K562 (cell line): ENCODE data around the gene ZNF566. TPM values are rescaled to one million over a fixed set of nuclear protein-coding genes. Genes with fewer than 3 reads are reported as not detected.

ENCODE experiments used
- ATAC-seq: fragments of 200-7000 bp; cut with Tn5 transposase; 3 replicates; pipeline ENCODE4 v1.9.1; 2020; ENCODE audit warnings: moderate library complexity
- BruUV-seq: library from RNA; stranded (reverse); fragments of 400-500 nt; replicated peaks from 2 replicates; lab custom pipeline; 2021; lab: Mats Ljungman, UMichigan
- CTCF ChIA-PET: fragments of 300-600 bp; formaldehyde crosslinking; extraction: SDS; loops from one replicate; lab custom pipeline; 2021; ENCODE audit warnings: low intra/inter-chr PET ratio; lab: Yijun Ruan, JAX
- POLR2A ChIA-PET: fragments of 300-600, 350-650 bp; sonication (Branson Sonifier 250); formaldehyde crosslinking; extraction: SDS; loops from one replicate; lab custom pipeline; 2021; ENCODE audit warnings: antibody characterized with exemption, inconsistent platforms; lab: Yijun Ruan, JAX
- DNase-seq, 4 experiments: peaks; one replicate each; pipeline versions ENCODE4 v3.0.0 to v3.0.0-alpha.2; 2011 to 2018; ENCODE audit warnings: low spot score in 3 of 4, mixed read lengths in 3 of 4; ENCODE audit errors: extremely low read depth in 1 of 4
- FAIRE-seq: peaks from 2 replicates; lab custom pipeline; 2011; peaks lifted over from hg19 to GRCh38; lab: Jason Lieb, UNC
- H2AFZ ChIP-seq: 2 replicates; pipeline ENCODE4 v1.6.0; 2011; ENCODE audit warnings: low read depth, low read length, control low read depth, inconsistent platforms
- H3K27ac ChIP-seq: fragments of 200-600 bp; 3 replicates; pipeline ENCODE4 v1.8.0; 2011; ENCODE audit warnings: low read depth, mild to moderate bottlenecking, control low read depth, inconsistent platforms, low read length, moderate library complexity, mixed read lengths; ENCODE audit errors: extremely low read depth
- H3K27me3 ChIP-seq, 2 experiments: fragments of 300-600 bp in 1 of 2; 2 replicates in 1 of 2; 3 replicates in 1 of 2; pipeline versions ENCODE4 v1.6.0 to v1.8.0; 2011; ENCODE audit warnings: inconsistent platforms in 2 of 2, low read length in 2 of 2, mild to moderate bottlenecking in 1 of 2, mixed read lengths in 1 of 2, moderate library complexity in 1 of 2; ENCODE audit not compliant: control insufficient read depth in 2 of 2, insufficient read depth in 2 of 2
- H3K36me3 ChIP-seq: fragments of 300-600 bp; 3 replicates; pipeline ENCODE4 v1.8.0; 2011; ENCODE audit warnings: mild to moderate bottlenecking, low read length, inconsistent platforms; ENCODE audit not compliant: control insufficient read depth, insufficient read depth
- H3K4me1 ChIP-seq, 2 experiments: fragments of 200-600 bp in 1 of 2; replicated peaks in 1 of 2; 2 replicates in 1 of 2; 3 replicates in 1 of 2; pipeline versions ENCODE4 v1.5.1 to v1.8.0; 2011; ENCODE audit warnings: inconsistent platforms in 2 of 2, low read length in 2 of 2, mild to moderate bottlenecking in 1 of 2, mixed read lengths in 1 of 2, moderate library complexity in 1 of 2; ENCODE audit not compliant: control insufficient read depth in 2 of 2, insufficient read depth in 2 of 2
- H3K4me2 ChIP-seq: 2 replicates; pipeline ENCODE4 v1.6.1; 2011; ENCODE audit warnings: low read length, control low read depth, inconsistent platforms, mixed read lengths; ENCODE audit not compliant: insufficient read depth
- H3K4me3 ChIP-seq: fragments of 200-600 bp; sonication (generic), shearing (Covaris generic); 2 replicates; pipeline ENCODE4 v1.5.1; 2016; ENCODE audit warnings: control low read depth, inconsistent platforms
- H3K79me2 ChIP-seq: fragments of 200-600 bp; 3 replicates; pipeline ENCODE4 v1.8.0; 2011; ENCODE audit warnings: low read length, inconsistent platforms; ENCODE audit not compliant: control insufficient read depth, insufficient read depth
- H3K9ac ChIP-seq, 2 experiments: 2 replicates each; pipeline versions ENCODE4 v1.6.0 to v1.6.1; 2011; ENCODE audit warnings: low read depth in 2 of 2, low read length in 2 of 2, control low read depth in 1 of 2, inconsistent platforms in 1 of 2, mild to moderate bottlenecking in 1 of 2, mixed read lengths in 1 of 2; ENCODE audit not compliant: insufficient read depth in 1 of 2
- H3K9me1 ChIP-seq: one replicate; pipeline ENCODE4 v1.6.0; 2011; ENCODE audit warnings: inconsistent platforms, mild to moderate bottlenecking, low read length, moderate library complexity; ENCODE audit not compliant: control insufficient read depth, insufficient read depth
- H3K9me3 ChIP-seq: replicated peaks from 2 replicates; pipeline ENCODE4 v1.5.1; 2011; ENCODE audit warnings: low read depth, low read length, inconsistent platforms; ENCODE audit not compliant: control insufficient read depth, insufficient read depth
- H4K20me1 ChIP-seq: replicated peaks from 2 replicates; pipeline ENCODE4 v1.6.1; 2011; ENCODE audit warnings: low read length, inconsistent platforms, mixed read lengths; ENCODE audit not compliant: control insufficient read depth, insufficient read depth
- ARID3A ChIP-seq: IDR thresholded peaks from 2 replicates; pipeline ENCODE4 v1.6.1; 2012; ENCODE audit warnings: low read depth, low read length, improper control_type of control experiment, borderline replicate concordance
- BACH1 ChIP-seq: fragments of 200-800 bp; sonication (Bioruptor generic); IDR thresholded peaks from 2 replicates; pipeline ENCODE4 v1.6.1; 2016; ENCODE audit warnings: missing genetic modification characterization, missing compliant biosample characterization
- BRF1 ChIP-seq: IDR thresholded peaks from 3 replicates; pipeline ENCODE4 v1.6.1; 2011; ENCODE audit warnings: borderline replicate concordance, mild to moderate bottlenecking; ENCODE audit not compliant: insufficient read length; ENCODE audit errors: extremely low read depth
- CBX3 ChIP-seq, 2 experiments: IDR thresholded peaks; 1 replicate in 1 of 2; 2 replicates in 1 of 2; pipeline ENCODE4 v1.6.1; 2012; ENCODE audit warnings: inconsistent platforms in 2 of 2, low read length in 2 of 2, borderline replicate concordance in 1 of 2, control low read depth in 1 of 2
- FOXA3 ChIP-seq, 2 experiments: fragments of 450-650 bp in 1 of 2; sonication (generic) in 1 of 2; formaldehyde crosslinking; IDR thresholded peaks in 1 of 2; conservative IDR thresholded peaks in 1 of 2; 2 replicates each; pipeline versions ENCODE4 v1.4.0 to v1.8.0; 2020 to 2022; ENCODE audit warnings: mild to moderate bottlenecking in 2 of 2, missing genetic modification reagents in 1 of 2
- FOXJ2 ChIP-seq: fragments of 200-800 bp; sonication (Bioruptor generic); IDR thresholded peaks from 2 replicates; pipeline ENCODE4 v1.6.1; 2016; ENCODE audit warnings: missing genetic modification characterization, missing compliant biosample characterization
- FOXJ3 ChIP-seq: sonication (generic); formaldehyde crosslinking; IDR thresholded peaks from 2 replicates; pipeline ENCODE4 v1.4.0; 2020; ENCODE audit warnings: mild to moderate bottlenecking, missing genetic modification reagents
- RAD51 ChIP-seq: fragments of 450-650 bp; IDR thresholded peaks from 2 replicates; pipeline ENCODE4 v1.7.1; 2016; ENCODE audit warnings: low read depth, mild to moderate bottlenecking, borderline replicate concordance
- RBM15 ChIP-seq: fragments of 200-400 bp; formaldehyde crosslinking; IDR thresholded peaks from 2 replicates; pipeline ENCODE4 v1.6.1; 2018; ENCODE audit warnings: mild to moderate bottlenecking, low read length, moderate library complexity; ENCODE audit not compliant: insufficient read depth
- SMAD2 ChIP-seq: fragments of 150-350 bp; IDR thresholded peaks from 2 replicates; pipeline ENCODE4 v1.6.1; 2014; ENCODE audit warnings: low read depth, mild to moderate bottlenecking, low read length
- USF1 ChIP-seq: sonication (generic); formaldehyde crosslinking; IDR thresholded peaks from 2 replicates; pipeline ENCODE4 v1.9.0; 2022; ENCODE audit warnings: mild to moderate bottlenecking, missing genetic modification reagents
- ZFX ChIP-seq: sonication (generic); formaldehyde crosslinking; IDR thresholded peaks from 2 replicates; pipeline ENCODE4 v1.8.0; 2022; ENCODE audit warnings: mild to moderate bottlenecking, missing genetic modification reagents, moderate library complexity
- ZNF347 ChIP-seq: fragments of 450-650 bp; formaldehyde crosslinking; IDR thresholded peaks from 2 replicates; pipeline ENCODE4 v1.4.0; 2020; ENCODE audit warnings: low read depth, mild to moderate bottlenecking, moderate library complexity
- WGBS: fragments of 100-300 bp; shearing (Covaris generic); methylation state at CpG from one replicate; pipeline ENCODE4 v1.1.6; 2016; ENCODE audit warnings: low coverage, mixed read lengths; ENCODE audit not compliant: insufficient coverage; ENCODE audit errors: missing lambda C conversion rate; 5-methylcytosine and 5-hydroxymethylcytosine counted together
- in situ Hi-C: fragments of 300-500 bp; cut with MboI; formaldehyde crosslinking; loops from 4 replicates; pipeline ENCODE4 v1.15.0; 2018; ENCODE audit warnings: inconsistent platforms, mixed read lengths
- intact Hi-C: fragments of 100-400 bp; cut with micrococcal nuclease; formaldehyde crosslinking; loops from 2 replicates; pipeline ENCODE4 v1.14.2; 2022
- polyA plus RNA-seq, 8 experiments: library from polyadenylated mRNA; depleted of rRNA in 4 of 8; stranded (reverse) in 5 of 8; unstranded in 3 of 8; fragments of >200 nt; fragmentation: Nextera tagmentation in 2 of 8; fragmentation: Illumina TruSeq in 1 of 8; extraction: Ambion mirVana in 2 of 8; extraction: Trizol in 1 of 8; gene quantifications; 2 replicates each; pipeline versions ENCODE4 v1.2.1 to v1.2.3, GENCODE V29; 2011 to 2014; ENCODE audit warnings: inconsistent platforms in 1 of 8, missing spikeins in 1 of 8
- total RNA-seq, 7 experiments: library from RNA; depleted of rRNA in 6 of 7; stranded (reverse); fragments of >200 nt in 6 of 7; fragmentation: Illumina TruSeq in 2 of 7; extraction: Trizol in 2 of 7; gene quantifications; 2 replicates each; pipeline versions ENCODE4 v1.2.1 to v1.2.3, GENCODE V29; 2011 to 2021; ENCODE audit warnings: low replicate concordance in 1 of 7

Gene ZNF566
- total and polyA plus RNA-seq, 9 of the 15 experiments (the other 6 are each of a cell fraction or from before 2014, with no cell fraction given) = 5.5 to 11.4 (median 9.7) TPM

- TF ChIP-seq ZFX (CRISPR knock-in tag) = no peak
- no peak for TF ChIP-seq ZNF347 (CRISPR knock-in tag)
- TF ChIP-seq BRF1 = no peak
- no peak for TF ChIP-seq FOXA3 (CRISPR knock-in tag; conservative IDR thresholded peaks at IDR 0.05 in 1 of 2, IDR thresholded peaks at IDR 0.05 in 1 of 2)
These were observed 84.9 kb downstream of the ZNF566 start (continued) for GRCh38 chr19:36404498-36404897.

- no TSS peak for BruUV-seq
- no peaks in the 10 kb centered on the region for H4K20me1 ChIP-seq
These were observed 87.9 kb downstream of the ZNF566 start for GRCh38 chr19:36401475-36401874.

More at GRCh38 chr19:36401475-36401874, 87.9 kb downstream of the ZNF566 start:
- FAIRE-seq (no peak), ATAC-seq (no peak)
- H3K4me3 ChIP-seq = no peak overlapping the region
- H3K4me2 ChIP-seq = no peak overlapping the region
- no peaks in the 10 kb centered on the region for H3K9me1 ChIP-seq
- H3K36me3 ChIP-seq = peaks cover 9% of the 10 kb centered on the region; the same call in 1 of the 3 replicates
- no peak overlapping the region for H3K9ac ChIP-seq
- CTCF ChIA-PET = no interaction called here
- no peaks in the 10 kb centered on the region for H3K79me2 ChIP-seq
- POLR2A ChIA-PET = interaction anchor here (0.6 kb wide), 1 partner anchor 171 kb away, joined by 3 read pairs; no protein-coding TSS in a partner anchor
- H2AFZ ChIP-seq = no peak overlapping the region
- intact Hi-C loops = no loop called here
- H3K9me3 ChIP-seq = no peaks in the 10 kb centered on the region
- TF ChIP-seq RAD51 (no peak), RBM15 (no peak), ARID3A (no peak), FOXJ3 (no peak), BACH1 (no peak), FOXJ2 (tag) (no peak), USF1 (no peak), SMAD2 (no peak), CBX3 (IDR thresholded peaks at IDR 0.05; ENCODE audit: borderline replicate concordance in 1 of 2, low read length in 2 of 2) (no peak)
- TF ChIP-seq, all 486 proteins: peak for 0
- WGBS = 22% methylated on average over 7 of the region's 7 CpGs
- Histone ChIP-seq H3K27me3 (no peaks in the 10 kb centered on the region), H3K27ac (no peak overlapping the region), H3K4me1 (no peaks in the 10 kb centered on the region)
- in situ Hi-C loops = no loop called here
- DNase-seq = no peak
